ENCODE measurements around the gene EPB41L4A.
"Not testable (repeated sequence)": the region's sequence is repeated elsewhere in the genome, so short reads cannot be mapped to it uniquely, and the experiment has no call there.

EPB41L4A gene

DNA sequence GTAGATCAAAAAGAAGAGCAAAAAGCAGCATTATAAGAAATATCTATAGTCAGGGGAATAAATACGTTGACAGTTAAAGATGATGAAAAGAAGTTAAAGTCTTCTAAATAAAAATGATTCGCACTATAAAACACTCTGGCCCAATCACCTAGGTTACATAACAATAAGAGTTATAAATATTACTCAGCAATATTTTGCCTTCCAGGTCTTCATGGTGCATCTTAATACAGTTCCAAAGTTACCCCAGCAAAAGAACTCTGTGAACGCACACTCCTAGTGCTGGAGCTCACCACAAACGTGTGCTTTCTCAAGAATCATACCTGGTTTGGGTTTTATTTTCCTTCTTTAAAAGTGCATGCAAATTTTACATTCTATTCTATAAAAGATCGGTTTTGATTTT lies 44.7 kb downstream of the EPB41L4A start:
- no peak overlapping the region for H3K4me3 ChIP-seq (ENCODE audit: control insufficient read depth, low read depth, low read length)
- no peak for DNase-seq (ENCODE audit: low read depth)
- TF ChIP-seq, protein P1, sequence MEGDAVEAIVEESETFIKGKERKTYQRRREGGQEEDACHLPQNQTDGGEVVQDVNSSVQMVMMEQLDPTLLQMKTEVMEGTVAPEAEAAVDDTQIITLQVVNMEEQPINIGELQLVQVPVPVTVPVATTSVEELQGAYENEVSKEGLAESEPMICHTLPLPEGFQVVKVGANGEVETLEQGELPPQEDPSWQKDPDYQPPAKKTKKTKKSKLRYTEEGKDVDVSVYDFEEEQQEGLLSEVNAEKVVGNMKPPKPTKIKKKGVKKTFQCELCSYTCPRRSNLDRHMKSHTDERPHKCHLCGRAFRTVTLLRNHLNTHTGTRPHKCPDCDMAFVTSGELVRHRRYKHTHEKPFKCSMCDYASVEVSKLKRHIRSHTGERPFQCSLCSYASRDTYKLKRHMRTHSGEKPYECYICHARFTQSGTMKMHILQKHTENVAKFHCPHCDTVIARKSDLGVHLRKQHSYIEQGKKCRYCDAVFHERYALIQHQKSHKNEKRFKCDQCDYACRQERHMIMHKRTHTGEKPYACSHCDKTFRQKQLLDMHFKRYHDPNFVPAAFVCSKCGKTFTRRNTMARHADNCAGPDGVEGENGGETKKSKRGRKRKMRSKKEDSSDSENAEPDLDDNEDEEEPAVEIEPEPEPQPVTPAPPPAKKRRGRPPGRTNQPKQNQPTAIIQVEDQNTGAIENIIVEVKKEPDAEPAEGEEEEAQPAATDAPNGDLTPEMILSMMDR (conservative IDR thresholded peaks at IDR 0.05; ENCODE audit: control insufficient read depth, insufficient read depth, low read depth, low read length) = no peak

DNA sequence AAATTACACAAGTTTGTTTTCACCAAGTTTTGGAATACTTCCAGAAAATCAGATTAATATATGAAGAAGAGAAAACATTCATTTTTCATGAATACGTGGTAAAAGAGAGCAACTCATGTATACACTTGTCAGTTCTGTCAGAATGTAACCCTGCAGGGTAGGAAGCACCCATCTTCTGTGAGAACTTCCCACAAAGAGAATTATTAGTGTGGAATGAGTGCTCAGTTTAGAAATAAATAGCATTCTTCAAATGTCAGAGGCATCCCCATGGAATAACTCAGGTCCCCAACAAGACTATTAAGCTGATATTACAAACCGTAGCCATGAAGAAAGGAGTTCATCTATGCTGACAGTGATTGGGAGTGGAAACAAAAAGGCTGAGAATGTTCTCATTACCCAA lies 45.2 kb downstream of the EPB41L4A start:
- no peak overlapping the region for H3K4me3 ChIP-seq (ENCODE audit: control insufficient read depth, low read depth, low read length)
- DNase-seq (ENCODE audit: low read depth) = no peak
- TF ChIP-seq, protein P1 (conservative IDR thresholded peaks at IDR 0.05; ENCODE audit: control insufficient read depth, insufficient read depth, low read depth, low read length) = no peak

DNA sequence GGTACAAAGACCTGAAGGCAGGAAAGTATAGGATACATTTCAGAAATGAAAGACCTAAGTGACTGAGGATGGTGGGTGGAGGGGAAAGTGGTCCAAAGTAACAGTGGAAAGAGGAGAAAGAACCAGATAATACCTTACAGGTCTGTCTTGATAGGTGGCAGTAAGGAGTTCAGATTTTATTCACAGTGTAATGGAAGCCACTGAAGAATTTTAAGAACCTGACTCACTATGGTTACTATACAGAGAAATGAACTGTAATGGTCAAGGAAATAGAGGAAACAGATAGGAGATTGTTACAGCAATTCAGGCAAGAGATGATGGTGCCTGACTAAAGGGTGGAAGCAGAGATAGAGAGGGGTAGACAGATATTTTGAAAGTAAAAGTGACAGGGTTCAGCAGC lies 46.5 kb downstream of the EPB41L4A start:
- no peak for DNase-seq (ENCODE audit: low read depth)
- TF ChIP-seq, protein P1 (conservative IDR thresholded peaks at IDR 0.05; ENCODE audit: control insufficient read depth, insufficient read depth, low read depth, low read length) = no peak
- no peak overlapping the region for H3K4me3 ChIP-seq (ENCODE audit: control insufficient read depth, low read depth, low read length)

DNA sequence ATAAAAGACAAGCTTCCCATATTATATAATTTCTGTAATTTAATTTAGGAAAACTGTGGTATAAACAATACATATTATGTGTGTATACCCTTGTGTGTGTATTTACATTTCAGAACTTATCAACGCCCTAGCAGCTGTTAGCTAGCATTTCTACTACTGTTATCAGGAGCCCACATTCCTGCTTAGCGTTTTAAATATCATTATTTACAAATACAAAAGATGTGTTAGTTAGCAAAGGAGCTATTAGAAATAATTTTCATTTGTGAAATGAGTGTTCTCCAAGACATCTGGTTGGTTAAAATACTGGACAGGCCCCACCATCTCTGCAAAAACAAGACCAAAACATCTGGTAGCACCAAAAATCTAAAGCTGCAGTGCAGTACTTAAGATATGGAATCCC lies 48.0 kb downstream of the EPB41L4A start:
- TF ChIP-seq, protein P1 (conservative IDR thresholded peaks at IDR 0.05; ENCODE audit: control insufficient read depth, insufficient read depth, low read depth, low read length) = no peak
- H3K4me3 ChIP-seq (ENCODE audit: control insufficient read depth, low read depth, low read length) = no peak overlapping the region
- DNase-seq (ENCODE audit: low read depth) = no peak

DNA sequence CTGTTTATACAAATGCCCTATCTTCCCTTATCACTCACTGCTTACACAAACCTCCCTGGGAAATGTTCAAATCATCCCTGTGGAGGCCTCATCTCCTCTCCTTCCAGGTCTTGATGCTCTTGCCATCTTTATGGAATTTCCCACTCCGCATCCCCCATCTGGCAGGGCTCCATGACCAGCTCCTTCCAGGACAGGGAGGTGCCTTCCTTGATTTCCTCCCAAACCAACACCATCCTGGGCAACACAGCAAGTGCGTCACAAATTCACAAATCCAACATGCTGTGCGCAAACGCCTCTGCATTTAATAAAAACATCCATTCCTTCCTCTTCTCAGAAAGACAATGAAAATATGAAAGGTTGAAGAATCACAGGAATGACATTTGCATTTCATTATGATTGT lies 51.7 kb downstream of the EPB41L4A start:
- DNase-seq (ENCODE audit: low read depth) = no peak
- TF ChIP-seq, protein P1 (conservative IDR thresholded peaks at IDR 0.05; ENCODE audit: control insufficient read depth, insufficient read depth, low read depth, low read length) = no peak
- H3K4me3 ChIP-seq (ENCODE audit: control insufficient read depth, low read depth, low read length) = no peak overlapping the region

DNA sequence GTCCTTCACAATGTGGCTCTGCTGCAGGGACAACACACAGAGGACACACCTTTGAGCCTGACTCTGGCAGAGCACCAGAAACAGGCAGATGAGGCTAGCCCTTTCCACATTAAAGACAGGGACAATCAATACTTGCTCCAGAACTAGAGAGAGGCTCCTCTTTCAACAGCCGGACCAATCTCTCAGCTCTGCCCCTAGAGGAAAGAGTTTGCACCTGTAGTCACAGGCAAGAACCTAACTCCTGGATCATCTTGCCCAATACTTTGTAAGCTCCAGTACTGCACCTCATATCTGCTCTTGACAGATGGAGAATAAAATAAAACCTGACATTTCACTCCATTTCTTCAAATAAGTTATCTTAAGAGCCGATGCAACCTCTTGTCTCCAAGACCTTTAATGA lies 52.1 kb downstream of the EPB41L4A start:
- H3K4me3 ChIP-seq (ENCODE audit: control insufficient read depth, low read depth, low read length) = no peak overlapping the region
- DNase-seq (ENCODE audit: low read depth) = no peak
- TF ChIP-seq, protein P1 (conservative IDR thresholded peaks at IDR 0.05; ENCODE audit: control insufficient read depth, insufficient read depth, low read depth, low read length) = peak; percentile 33

DNA sequence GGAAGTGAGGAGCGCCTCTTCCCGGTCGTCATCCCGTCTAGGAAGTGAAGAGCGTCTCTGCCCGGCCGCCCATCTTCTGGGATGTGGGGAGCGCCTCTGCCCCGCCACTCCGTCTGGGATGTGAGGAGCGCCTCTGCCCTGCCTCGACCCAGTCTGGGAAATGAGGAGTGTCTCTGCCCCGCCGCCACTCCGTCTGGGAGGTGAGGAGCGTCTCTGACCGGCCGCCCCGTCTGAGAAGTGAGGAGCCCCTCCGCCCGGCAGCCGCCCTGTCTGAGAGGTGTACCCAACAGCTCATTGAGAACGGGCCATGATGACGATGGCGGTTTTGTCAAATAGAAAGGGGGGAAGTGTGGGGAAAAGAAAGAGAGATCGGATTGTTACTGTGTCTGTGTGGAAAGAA lies 58.3 kb downstream of the EPB41L4A start:
- not testable (repeated sequence) for H3K4me3 ChIP-seq (ENCODE audit: control insufficient read depth, low read depth, low read length); DNase-seq (ENCODE audit: low read depth)
